GM12872 (cell line): ENCODE measurements around the gene MARCHF10.

Experiments used
- CTCF ChIP-seq: IDR thresholded peaks from 3 replicates; pipeline ENCODE4 v1.5.1; 2011; ENCODE audit warnings: low read depth, mild to moderate bottlenecking, low read length, moderate library complexity; ENCODE audit not compliant: insufficient read depth

The MARCHF10 gene

GRCh38 chr17:62761884-62762283, 46.2 kb downstream of the MARCHF10 start:
- no peak for TF ChIP-seq CTCF

- TF ChIP-seq CTCF = no peak
These were observed 47.2 kb downstream of the MARCHF10 start for GRCh38 chr17:62760945-62761267.

- no peak for TF ChIP-seq CTCF
These were observed 47.8 kb downstream of the MARCHF10 start for GRCh38 chr17:62760059-62760944.

- TF ChIP-seq CTCF = no peak
These were observed 50.6 kb downstream of the MARCHF10 start for GRCh38 chr17:62757500-62757951.

- no peak for TF ChIP-seq CTCF
These were observed 51.9 kb downstream of the MARCHF10 start for GRCh38 chr17:62756198-62756597.

GRCh38 chr17:62755141-62755851, 52.8 kb downstream of the MARCHF10 start:
- TF ChIP-seq CTCF = no peak

- no peak for TF ChIP-seq CTCF
These were observed 53.5 kb downstream of the MARCHF10 start for GRCh38 chr17:62754631-62755030.
